ENCODE data around the gene SLC50A1. TPM values are rescaled to one million over a fixed set of nuclear protein-coding genes. Genes with fewer than 3 reads are reported as not detected.
A peak's percentile ranks its signal among the peaks of the same experiment; 100 is the strongest.

SLC50A1 gene, protein sequence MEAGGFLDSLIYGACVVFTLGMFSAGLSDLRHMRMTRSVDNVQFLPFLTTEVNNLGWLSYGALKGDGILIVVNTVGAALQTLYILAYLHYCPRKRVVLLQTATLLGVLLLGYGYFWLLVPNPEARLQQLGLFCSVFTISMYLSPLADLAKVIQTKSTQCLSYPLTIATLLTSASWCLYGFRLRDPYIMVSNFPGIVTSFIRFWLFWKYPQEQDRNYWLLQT
- total RNA-seq (2014; rRNA removed; shearing (Covaris generic)) = 38.8 and 47.5 TPM in 2 replicates

GRCh38 chr1:155135415-155136028 is at the start of gene SLC50A1:
Gene SLC50A1, plus strand, starts transcription at chr1:155135852. Its CDS starts 60 bp downstream, at chr1:155135912.
- peak; percentile 94 for DNase-seq (ENCODE audit: low spot score)

DNA sequence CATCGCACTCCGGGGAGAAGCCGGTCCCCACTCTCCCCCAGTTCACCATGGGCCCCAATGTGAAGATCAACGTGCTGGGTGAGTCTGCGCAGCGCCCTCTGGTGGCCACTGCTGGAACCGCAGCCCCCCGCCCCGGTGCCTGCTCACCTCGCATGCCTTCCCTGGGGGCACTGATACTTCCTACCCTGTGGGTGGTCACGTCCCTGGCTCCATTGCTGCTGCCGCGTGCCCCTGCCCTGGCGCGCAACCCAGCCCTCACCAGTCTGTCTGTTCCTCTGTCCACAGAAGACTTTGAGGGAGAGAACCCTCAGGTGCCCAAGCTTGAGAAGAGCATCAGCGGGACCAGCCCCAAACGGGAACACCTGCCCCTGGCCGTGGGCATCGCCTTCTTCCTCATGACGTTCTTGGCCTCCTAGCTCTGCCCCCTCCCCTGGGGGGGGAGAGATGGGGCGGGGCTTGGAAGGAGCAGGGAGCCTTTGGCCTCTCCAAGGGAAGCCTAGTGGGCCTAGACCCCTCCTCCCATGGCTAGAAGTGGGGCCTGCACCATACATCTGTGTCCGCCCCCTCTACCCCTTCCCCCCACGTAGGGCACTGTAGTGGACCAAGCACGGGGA is 49.4 kb upstream of the SLC50A1 start:
- DNase-seq (ENCODE audit: low spot score) = peak; percentile 73

DNA sequence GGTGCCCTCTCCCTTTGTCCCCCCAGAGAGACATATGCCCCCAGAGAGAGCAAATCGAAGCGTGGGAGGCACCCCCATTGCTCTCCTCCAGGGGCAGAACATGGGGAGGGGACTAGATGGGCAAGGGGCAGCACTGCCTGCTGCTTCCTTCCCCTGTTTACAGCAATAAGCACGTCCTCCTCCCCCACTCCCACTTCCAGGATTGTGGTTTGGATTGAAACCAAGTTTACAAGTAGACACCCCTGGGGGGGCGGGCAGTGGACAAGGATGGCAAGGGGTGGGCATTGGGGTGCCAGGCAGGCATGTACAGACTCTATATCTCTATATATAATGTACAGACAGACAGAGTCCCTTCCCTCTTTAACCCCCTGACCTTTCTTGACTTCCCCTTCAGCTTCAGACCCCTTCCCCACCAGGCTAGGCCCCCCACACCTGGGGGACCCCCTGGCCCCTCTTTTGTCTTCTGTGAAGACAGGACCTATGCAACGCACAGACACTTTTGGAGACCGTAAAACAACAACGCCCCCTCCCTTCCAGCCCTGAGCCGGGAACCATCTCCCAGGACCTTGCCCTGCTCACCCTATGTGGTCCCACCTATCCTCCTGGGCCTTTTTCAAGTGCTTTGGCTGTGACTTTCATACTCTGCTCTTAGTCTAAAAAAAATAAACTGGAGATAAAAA is 48.7 kb upstream of the SLC50A1 start:
- DNase-seq (ENCODE audit: low spot score) = no peak

DNA sequence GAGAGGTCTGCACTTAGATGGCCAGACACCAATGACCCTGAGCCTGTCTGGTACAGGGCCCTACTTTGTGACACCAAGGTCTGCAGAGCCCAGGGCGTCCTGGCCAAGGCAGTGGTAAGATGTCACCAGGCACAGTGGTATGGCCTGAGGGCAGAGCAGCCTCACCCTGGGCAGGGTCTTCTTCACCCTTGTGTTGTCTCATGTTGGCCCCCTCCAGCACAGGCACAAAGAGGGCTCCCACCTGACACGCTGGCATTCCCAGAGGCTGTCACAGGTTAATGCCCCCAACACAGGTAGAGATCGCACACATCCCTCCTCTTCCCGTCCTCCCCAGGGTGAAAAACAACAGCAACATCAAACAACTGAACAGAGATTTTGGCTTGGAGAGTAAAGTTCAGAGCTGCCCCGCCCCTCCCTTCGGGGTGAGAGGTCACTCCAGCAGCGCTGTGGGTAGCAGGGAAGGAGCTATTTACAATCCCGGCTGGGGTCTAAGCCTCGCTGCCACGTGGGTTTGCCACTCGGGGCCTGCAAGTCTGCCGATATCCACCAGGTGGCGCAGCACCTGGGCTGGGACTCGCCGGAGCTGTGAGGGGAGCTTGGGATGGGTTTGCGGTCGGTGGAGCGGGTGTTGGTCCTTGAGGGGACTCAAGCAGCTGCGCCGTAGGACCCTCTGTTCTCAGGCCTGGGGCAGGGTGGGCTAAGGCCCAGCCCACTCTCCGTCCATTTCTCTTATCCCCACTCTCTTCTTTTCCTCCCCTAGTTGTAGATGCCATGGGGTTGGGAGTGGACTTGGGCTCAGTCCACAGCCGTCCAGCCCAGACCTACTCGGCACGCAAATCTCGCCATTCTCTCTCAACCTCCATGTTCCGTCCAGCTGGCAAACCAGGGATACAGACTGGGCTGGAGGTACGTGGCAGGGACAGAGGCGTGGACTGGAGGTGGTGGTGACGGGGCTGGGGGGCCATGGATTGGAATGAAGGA is 44.3 kb upstream of the SLC50A1 start:
- peak; percentile 85 for DNase-seq (ENCODE audit: low spot score)

GRCh38 chr1:155092131-155092530 is 43.5 kb upstream of the SLC50A1 start:
- DNase-seq (ENCODE audit: low spot score) = no peak

DNA sequence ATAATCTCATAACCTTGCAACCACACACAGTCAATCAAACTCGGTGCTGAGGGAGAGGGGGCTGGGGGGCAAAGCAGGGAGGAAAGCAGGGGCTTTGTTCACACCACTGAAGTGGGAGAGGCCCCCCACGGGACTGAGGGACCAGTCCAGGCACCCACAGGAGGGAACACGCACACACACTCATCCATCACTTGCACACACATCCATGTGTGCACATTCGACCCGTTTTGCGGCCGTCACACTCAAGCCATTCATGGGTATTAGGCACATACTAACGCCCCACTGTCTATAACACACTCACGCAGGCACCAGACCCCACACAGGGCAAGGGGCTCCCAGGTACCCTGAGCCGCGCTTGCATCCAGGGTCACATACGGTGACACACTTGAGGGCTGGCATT is 43.0 kb upstream of the SLC50A1 start:
- DNase-seq (ENCODE audit: low spot score) = no peak

DNA sequence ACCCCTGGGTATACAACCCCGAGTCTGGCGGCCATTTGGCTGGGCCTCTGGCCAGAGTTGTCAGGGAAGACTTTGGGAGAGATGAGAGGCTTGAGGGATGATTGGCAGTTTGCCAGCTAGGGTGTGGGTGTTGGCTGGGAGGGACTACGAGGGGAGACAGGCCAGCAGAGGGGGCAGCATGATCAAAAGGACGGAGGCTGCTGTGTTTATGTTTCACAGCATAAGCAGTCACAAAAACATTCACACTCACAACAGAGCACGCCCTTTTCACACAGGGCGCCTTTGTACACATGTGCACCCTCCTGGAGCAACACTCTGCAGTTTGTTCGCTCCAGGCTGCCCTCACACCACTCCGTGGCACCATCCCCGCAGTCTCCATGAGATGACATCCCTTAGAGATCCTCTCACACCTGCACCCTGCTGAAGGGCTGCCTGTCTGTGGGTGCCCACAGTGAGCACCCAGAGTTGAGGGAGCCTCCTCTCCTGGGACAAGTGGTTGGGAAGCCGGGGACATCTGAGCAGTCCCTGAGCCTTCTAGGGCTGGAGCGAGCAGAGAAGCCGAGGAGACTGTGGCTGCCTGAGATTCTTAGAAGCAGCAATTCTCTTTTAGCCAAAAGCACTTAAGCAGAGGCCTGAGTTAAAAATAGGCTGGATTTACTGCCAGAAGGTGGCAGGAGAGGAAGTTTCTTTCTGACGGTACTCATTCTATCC is 41.6 kb upstream of the SLC50A1 start:
- DNase-seq (ENCODE audit: low spot score) = peak; percentile 57

DNA sequence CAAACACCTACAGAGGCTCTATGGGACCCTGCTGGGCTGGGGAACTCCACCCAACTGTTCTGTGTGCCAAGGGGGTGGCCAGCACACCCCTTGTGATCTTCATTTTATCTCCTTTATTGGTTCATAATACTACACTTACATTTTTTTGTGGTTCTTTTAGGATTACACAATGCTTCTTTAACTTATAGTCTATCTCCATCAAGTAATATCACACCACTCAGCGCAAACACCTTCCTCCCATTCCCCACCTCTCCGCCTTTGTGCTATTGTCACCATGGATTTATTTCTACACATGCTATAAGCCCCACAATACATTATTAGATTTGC is 41.1 kb upstream of the SLC50A1 start:
- no peak for DNase-seq (ENCODE audit: low spot score)

DNA sequence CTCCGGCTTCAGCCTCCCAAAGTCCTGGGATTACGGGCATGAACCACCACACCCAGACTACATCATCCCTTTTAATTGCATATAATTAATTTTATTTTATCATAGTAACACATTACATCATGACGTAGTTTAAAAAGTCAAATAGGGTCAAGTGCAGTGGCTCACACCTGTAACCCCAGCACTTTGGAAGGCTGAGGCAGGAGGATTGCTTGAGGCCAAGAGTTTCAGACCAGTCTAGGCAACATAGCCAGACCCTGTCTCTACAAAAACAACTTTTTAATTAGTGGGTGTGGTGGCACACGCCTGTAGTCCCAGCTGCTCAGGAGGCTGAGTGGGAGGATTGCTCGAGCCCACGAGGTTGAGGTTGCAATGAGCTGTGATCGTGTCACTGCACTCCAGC is 36.3 kb upstream of the SLC50A1 start:
- DNase-seq (ENCODE audit: low spot score) = no peak

- DNase-seq (ENCODE audit: low spot score) = no peak
Measured at GRCh38 chr1:155103325-155103724, 32.3 kb upstream of the SLC50A1 start.

GRCh38 chr1:155104605-155105534 is 30.8 kb upstream of the SLC50A1 start:
- no peak for DNase-seq (ENCODE audit: low spot score)

DNA sequence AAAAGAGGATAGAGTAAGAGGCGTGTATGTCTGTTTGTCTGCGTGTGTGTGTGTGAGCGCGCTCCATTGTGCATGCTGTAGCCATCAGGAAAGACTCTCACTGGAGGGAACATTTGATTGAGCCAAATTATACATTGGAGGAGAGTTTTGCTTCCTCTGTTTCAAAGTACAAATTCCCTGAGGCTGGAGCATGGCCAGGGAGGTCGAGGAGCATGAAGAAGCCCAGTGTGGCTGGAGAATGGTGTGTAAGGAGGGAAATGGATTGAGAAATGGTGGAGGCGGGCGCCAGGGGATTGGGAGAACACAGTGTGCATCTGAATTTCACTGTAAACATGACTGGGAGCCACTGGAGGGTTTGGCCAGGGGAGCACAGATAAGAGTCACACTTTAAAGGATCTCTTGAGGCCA is 30.0 kb upstream of the SLC50A1 start:
- no peak for DNase-seq (ENCODE audit: low spot score)

GRCh38 chr1:155106862-155107261 is 28.8 kb upstream of the SLC50A1 start:
- DNase-seq (ENCODE audit: low spot score) = no peak

- DNase-seq (ENCODE audit: low spot score) = peak; percentile 44
Measured at GRCh38 chr1:155107309-155108264, 28.1 kb upstream of the SLC50A1 start.

GRCh38 chr1:155108296-155108695 is 27.4 kb upstream of the SLC50A1 start:
- no peak for DNase-seq (ENCODE audit: low spot score)

DNA sequence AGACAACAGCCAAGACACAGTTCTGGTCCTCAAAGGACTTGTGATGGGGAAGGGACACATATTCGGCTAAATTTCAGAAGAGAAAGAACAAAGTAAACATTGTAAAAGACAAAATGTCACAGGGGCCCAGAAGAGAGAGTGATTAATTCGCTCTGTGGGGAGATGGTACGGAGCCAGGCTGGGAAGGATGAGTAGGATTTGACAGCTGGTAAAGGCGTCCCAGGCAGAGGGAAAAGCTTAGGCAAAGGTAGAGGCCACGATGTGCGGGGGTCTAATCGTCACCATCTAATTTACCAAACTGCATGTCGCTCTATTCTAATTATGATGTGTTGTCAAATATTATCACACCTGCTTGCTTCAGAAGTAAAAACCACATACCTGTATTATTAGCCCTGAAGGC is 25.3 kb upstream of the SLC50A1 start:
- DNase-seq (ENCODE audit: low spot score) = no peak

DNA sequence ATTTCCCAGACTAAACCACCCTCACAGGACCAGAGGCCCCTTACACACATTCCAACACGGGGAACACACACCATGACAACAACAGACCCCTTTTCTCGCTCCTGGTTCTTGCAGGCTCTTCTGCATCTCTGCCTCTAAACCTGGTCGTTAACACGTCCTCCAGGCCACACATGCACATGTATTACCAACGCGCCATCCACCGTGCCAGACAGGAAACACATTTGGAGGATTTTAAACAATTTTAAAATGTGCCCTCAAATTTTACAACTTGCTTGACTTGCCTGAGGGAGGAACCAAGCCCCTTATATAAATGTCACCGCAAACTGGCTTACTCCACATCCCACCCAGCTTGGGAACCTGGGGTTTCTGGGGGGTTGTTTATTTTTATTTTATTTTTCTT is 24.8 kb upstream of the SLC50A1 start:
- DNase-seq (ENCODE audit: low spot score) = no peak

DNA sequence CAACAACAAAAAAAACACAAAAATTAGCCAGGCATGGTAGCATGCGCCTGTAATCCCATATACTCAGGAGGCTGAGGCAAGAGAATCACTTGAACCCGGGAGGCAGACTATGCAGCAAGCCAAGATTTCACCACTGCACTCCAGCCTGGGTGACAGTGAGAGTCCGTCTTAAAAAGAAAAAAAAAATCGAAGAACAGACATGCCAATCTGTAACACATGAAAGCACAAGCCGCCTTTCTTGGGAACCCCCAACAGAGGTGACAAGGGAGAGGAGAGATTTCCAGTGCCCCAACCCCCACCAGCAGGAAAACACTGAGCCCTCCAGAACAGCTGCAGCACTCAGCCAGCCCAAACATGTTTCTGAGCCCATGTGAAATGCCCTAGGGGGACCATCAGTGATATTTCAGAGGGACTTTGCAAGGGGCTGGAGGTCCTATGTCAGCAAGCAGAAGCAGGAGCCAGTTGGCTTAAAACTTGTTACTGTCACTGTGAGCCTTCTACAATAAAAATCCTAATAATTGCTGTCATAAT is 22.1 kb upstream of the SLC50A1 start:
- DNase-seq (ENCODE audit: low spot score) = no peak

All from HT-29 (cell line).